ENCODE data around the gene HSD17B14. TPM values are rescaled to one million over a fixed set of nuclear protein-coding genes. Genes with fewer than 3 reads are reported as not detected.

HSD17B14 gene
- total RNA-seq, 2 donors from 2014 or later, result 43.0 to 81.0 TPM

DNA sequence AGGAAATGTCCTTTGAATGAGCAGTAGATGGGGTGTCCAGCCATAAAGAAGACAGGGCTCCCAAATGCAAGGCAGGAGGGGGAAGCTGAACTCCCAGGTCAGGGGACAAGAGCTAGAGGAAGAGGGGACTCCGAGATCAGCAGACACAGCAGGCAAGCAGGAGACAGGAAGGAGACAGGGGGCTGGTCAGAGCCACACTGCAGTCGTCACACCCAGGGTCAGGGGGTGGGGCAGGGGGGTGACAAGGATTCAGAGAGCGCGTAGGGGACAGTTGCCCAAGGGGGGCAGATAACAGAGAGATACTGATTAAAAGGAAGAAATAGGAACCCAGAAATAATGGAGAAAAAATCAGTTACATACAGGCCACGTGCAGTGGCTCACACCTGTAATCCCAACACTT is 3.2 kb downstream of the HSD17B14 start:
- no peaks in the 10 kb centered on the region for H3K9me3 Mint-ChIP-seq

GRCh38 chr19:48830965-48831364 is 5.3 kb downstream of the HSD17B14 start:
- H3K4me1 Mint-ChIP-seq, result peaks cover 17% of the 10 kb centered on the region
- DNase-seq, result no peak
- TF ChIP-seq, protein P1, sequence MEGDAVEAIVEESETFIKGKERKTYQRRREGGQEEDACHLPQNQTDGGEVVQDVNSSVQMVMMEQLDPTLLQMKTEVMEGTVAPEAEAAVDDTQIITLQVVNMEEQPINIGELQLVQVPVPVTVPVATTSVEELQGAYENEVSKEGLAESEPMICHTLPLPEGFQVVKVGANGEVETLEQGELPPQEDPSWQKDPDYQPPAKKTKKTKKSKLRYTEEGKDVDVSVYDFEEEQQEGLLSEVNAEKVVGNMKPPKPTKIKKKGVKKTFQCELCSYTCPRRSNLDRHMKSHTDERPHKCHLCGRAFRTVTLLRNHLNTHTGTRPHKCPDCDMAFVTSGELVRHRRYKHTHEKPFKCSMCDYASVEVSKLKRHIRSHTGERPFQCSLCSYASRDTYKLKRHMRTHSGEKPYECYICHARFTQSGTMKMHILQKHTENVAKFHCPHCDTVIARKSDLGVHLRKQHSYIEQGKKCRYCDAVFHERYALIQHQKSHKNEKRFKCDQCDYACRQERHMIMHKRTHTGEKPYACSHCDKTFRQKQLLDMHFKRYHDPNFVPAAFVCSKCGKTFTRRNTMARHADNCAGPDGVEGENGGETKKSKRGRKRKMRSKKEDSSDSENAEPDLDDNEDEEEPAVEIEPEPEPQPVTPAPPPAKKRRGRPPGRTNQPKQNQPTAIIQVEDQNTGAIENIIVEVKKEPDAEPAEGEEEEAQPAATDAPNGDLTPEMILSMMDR (conservative IDR thresholded peaks at IDR 0.05), result no peak

More for the DNA sequence above, 3.2 kb downstream of the HSD17B14 start:
- Mint-ChIP-seq H3K36me3 (ENCODE audit: low read depth) (peaks cover 32% of the 10 kb centered on the region), H3K4me3 (no peak overlapping the region), H3K4me1 (peaks cover 23% of the 10 kb centered on the region), H3K27ac (peak overlapping the region; percentile 37), H3K27me3 (ENCODE audit: insufficient read depth) (no peaks in the 10 kb centered on the region)
- H3K4me1 ChIP-seq (ENCODE audit: control insufficient read depth, insufficient read depth, low read length), result no peaks in the 10 kb centered on the region
- no peak for DNase-seq
- H3K9ac ChIP-seq (ENCODE audit: extremely low read depth, low read length, poor library complexity, severe bottlenecking), result no peak overlapping the region
- peaks cover 22% of the 10 kb centered on the region for H3K36me3 ChIP-seq (ENCODE audit: control insufficient read depth, insufficient read depth, low read length)
- H3K27ac ChIP-seq (ENCODE audit: low read depth, low read length), result no peak overlapping the region
- TF ChIP-seq, protein P1 (conservative IDR thresholded peaks at IDR 0.05), result no peak
- H3K4me3 ChIP-seq (ENCODE audit: low read length), result no peak overlapping the region
- no peaks in the 10 kb centered on the region for H3K27me3 ChIP-seq (ENCODE audit: control insufficient read depth, insufficient read depth, low read length, poor library complexity, severe bottlenecking)
- 73 to 81% methylated on average over 3 to 5 of the region's 5 CpGs for WGBS, 2 experiments (ENCODE audit: insufficient coverage in 1 of 2, insufficient read length in 1 of 2)
- H3K9me3 ChIP-seq (ENCODE audit: control insufficient read depth, low read length), result no peaks in the 10 kb centered on the region

GRCh38 chr19:48830088-48830487 is 6.2 kb downstream of the HSD17B14 start:
- peak overlapping the region; percentile 89 for H3K27ac Mint-ChIP-seq
- Histone ChIP-seq H3K4me3 (ENCODE audit: low read length) (no peak overlapping the region), H3K36me3 (ENCODE audit: control insufficient read depth, insufficient read depth, low read length) (peaks cover 32% of the 10 kb centered on the region), H3K9ac (ENCODE audit: extremely low read depth, low read length, poor library complexity, severe bottlenecking) (peak overlapping the region; percentile 67), H3K27ac (ENCODE audit: low read depth, low read length) (peak overlapping the region; percentile 80), H3K27me3 (ENCODE audit: control insufficient read depth, insufficient read depth, low read length, poor library complexity, severe bottlenecking) (no peaks in the 10 kb centered on the region), H3K9me3 (ENCODE audit: control insufficient read depth, low read length) (peaks cover 5% of the 10 kb centered on the region), H3K4me1 (ENCODE audit: control insufficient read depth, insufficient read depth, low read length) (no peaks in the 10 kb centered on the region)
- no peaks in the 10 kb centered on the region for H3K27me3 Mint-ChIP-seq (ENCODE audit: insufficient read depth)
- TF ChIP-seq, protein P1 (conservative IDR thresholded peaks at IDR 0.05), result no peak
- peaks cover 17% of the 10 kb centered on the region for H3K4me1 Mint-ChIP-seq
- peaks cover 4% of the 10 kb centered on the region for H3K9me3 Mint-ChIP-seq
- DNase-seq, result no peak
- H3K36me3 Mint-ChIP-seq (ENCODE audit: low read depth), result peaks cover 54% of the 10 kb centered on the region
- WGBS, 2 experiments (ENCODE audit: insufficient coverage in 1 of 2, insufficient read length in 1 of 2), result 72 to 76% methylated on average over 8 to 9 of the region's 9 CpGs
- no peak overlapping the region for H3K4me3 Mint-ChIP-seq

More at GRCh38 chr19:48830965-48831364, 5.3 kb downstream of the HSD17B14 start:
- H3K27me3 Mint-ChIP-seq (ENCODE audit: insufficient read depth), result no peaks in the 10 kb centered on the region
- H3K27ac Mint-ChIP-seq, result no peak overlapping the region
- H3K36me3 Mint-ChIP-seq (ENCODE audit: low read depth), result peaks cover 48% of the 10 kb centered on the region
- Histone ChIP-seq H3K4me3 (ENCODE audit: low read length) (no peak overlapping the region), H3K27ac (ENCODE audit: low read depth, low read length) (no peak overlapping the region), H3K4me1 (ENCODE audit: control insufficient read depth, insufficient read depth, low read length) (no peaks in the 10 kb centered on the region), H3K27me3 (ENCODE audit: control insufficient read depth, insufficient read depth, low read length, poor library complexity, severe bottlenecking) (no peaks in the 10 kb centered on the region), H3K36me3 (ENCODE audit: control insufficient read depth, insufficient read depth, low read length) (peaks cover 32% of the 10 kb centered on the region), H3K9ac (ENCODE audit: extremely low read depth, low read length, poor library complexity, severe bottlenecking) (no peak overlapping the region), H3K9me3 (ENCODE audit: control insufficient read depth, low read length) (no peaks in the 10 kb centered on the region)
- no peak overlapping the region for H3K4me3 Mint-ChIP-seq
- H3K9me3 Mint-ChIP-seq, result peaks cover 2% of the 10 kb centered on the region
- WGBS, 2 experiments (ENCODE audit: insufficient coverage in 1 of 2, insufficient read length in 1 of 2), result 91 to 100% methylated on average over 2 to 4 of the region's 4 CpGs
